Measurements from ENCODE around the gene GJA10.

Gene GJA10

GRCh38 chr6:89917216-89917615 lies 22.9 kb downstream of the GJA10 start:
- no peak for DNase-seq (ENCODE audit: low read depth)
- TF ChIP-seq, protein P1, sequence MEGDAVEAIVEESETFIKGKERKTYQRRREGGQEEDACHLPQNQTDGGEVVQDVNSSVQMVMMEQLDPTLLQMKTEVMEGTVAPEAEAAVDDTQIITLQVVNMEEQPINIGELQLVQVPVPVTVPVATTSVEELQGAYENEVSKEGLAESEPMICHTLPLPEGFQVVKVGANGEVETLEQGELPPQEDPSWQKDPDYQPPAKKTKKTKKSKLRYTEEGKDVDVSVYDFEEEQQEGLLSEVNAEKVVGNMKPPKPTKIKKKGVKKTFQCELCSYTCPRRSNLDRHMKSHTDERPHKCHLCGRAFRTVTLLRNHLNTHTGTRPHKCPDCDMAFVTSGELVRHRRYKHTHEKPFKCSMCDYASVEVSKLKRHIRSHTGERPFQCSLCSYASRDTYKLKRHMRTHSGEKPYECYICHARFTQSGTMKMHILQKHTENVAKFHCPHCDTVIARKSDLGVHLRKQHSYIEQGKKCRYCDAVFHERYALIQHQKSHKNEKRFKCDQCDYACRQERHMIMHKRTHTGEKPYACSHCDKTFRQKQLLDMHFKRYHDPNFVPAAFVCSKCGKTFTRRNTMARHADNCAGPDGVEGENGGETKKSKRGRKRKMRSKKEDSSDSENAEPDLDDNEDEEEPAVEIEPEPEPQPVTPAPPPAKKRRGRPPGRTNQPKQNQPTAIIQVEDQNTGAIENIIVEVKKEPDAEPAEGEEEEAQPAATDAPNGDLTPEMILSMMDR (IDR thresholded peaks at IDR 0.05; ENCODE audit: low read depth, low read length, missing control alignments): no peak
- H3K4me3 ChIP-seq (ENCODE audit: low read depth, low read length): no peak overlapping the region

DNA sequence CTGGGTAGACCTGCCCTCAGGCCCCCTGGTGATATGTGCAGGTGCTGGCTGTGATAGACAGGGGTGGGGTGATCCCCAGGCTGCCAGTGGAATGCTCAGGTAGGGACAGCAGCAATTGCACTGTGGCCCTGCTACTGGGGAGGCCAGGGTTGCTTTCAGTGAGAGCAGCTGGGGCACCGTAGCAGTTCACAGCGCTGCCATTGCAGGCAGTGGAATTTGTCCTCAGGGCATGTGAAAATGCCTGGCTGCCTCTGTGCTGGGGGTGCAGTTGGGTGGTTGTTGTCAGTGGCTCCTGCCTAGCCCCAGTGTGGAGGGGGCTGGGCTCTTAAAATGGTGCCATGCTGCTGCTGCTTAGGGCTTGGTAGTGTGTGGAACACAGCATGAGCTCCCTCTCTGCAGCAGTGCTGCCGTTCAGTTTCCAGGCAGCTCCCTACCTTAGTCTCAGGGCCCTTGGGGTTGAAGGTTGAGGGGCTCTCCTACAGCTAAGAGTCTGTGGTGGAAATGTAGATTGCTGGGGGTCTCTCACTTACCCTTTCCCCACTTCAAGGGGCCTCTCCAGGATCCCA lies 23.6 kb downstream of the GJA10 start:
- DNase-seq (ENCODE audit: low read depth): no peak
- TF ChIP-seq, protein P1 (IDR thresholded peaks at IDR 0.05; ENCODE audit: low read depth, low read length, missing control alignments): no peak
- no peak overlapping the region for H3K4me3 ChIP-seq (ENCODE audit: low read depth, low read length)

DNA sequence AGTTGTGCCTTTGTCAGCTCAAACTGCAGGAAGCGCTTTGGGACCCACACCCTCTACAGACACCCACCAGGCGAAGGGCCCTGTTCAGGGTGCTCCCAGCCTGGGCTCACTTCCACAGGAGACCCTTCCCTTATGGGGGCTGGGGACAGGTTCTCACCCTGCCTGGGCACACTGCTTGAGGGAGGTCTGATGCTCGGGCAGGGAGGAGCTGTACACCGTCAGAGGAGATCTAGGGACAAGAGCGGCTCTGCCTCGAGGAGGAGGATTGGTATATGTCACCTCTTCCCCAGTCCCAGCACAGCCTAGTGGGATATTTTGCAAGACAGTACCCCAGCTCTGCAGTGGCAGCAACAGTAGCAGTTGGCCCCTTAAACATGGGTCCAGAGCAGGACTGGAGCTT lies 26.9 kb downstream of the GJA10 start:
- DNase-seq (ENCODE audit: low read depth): no peak
- no peak overlapping the region for H3K4me3 ChIP-seq (ENCODE audit: low read depth, low read length)
- TF ChIP-seq, protein P1 (IDR thresholded peaks at IDR 0.05; ENCODE audit: low read depth, low read length, missing control alignments): no peak

DNA sequence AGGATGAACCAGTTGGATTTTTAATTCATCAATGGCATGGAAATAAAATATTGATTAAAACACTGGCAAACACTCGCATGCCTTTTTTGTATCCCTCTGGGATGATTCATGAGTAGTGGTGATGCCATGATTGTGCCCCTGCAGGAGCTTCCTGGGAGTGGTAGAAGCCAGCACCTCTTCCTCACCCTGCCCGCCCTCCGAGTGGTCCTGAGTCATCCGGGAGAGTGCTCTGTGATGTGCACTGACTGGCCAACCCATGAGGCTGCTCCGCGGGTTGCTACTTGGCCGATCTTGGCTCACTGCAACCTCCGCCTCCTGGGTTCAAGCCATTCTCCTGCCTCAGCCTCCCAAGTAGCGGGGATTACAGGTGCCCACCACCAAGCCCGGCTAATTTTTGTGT lies 27.4 kb downstream of the GJA10 start:
- TF ChIP-seq, protein P1 (IDR thresholded peaks at IDR 0.05; ENCODE audit: low read depth, low read length, missing control alignments): no peak
- DNase-seq (ENCODE audit: low read depth): no peak
- H3K4me3 ChIP-seq (ENCODE audit: low read depth, low read length): no peak overlapping the region

- TF ChIP-seq, protein P1 (IDR thresholded peaks at IDR 0.05; ENCODE audit: low read depth, low read length, missing control alignments): no peak
- DNase-seq (ENCODE audit: low read depth): no peak
- no peak overlapping the region for H3K4me3 ChIP-seq (ENCODE audit: low read depth, low read length)
Measured at GRCh38 chr6:89924231-89924630, 30.0 kb downstream of the GJA10 start.

- TF ChIP-seq, protein P1 (IDR thresholded peaks at IDR 0.05; ENCODE audit: low read depth, low read length, missing control alignments): no peak
- DNase-seq (ENCODE audit: low read depth): no peak
- no peak overlapping the region for H3K4me3 ChIP-seq (ENCODE audit: low read depth, low read length)
Measured at GRCh38 chr6:89925826-89926225, 31.6 kb downstream of the GJA10 start.

DNA sequence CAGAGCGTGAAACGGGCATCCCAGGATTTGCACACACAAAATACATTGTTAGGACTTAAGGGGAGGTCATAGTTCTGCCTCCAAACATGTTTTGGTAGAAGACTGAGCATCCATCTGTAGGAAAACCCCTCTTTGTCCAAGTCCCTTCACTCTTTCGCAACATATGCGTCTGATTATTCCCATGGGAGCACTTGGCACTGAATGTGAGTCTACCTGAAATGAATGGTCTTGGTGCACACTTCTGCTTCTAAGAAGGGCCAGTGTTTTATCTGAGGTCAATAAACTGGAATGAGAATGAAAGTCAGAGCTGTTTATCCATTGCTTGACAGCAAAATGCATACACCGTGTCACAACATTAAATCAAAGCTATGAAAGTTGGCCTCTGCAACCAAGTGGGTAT lies 33.0 kb downstream of the GJA10 start:
- DNase-seq (ENCODE audit: low read depth): no peak
- TF ChIP-seq, protein P1 (IDR thresholded peaks at IDR 0.05; ENCODE audit: low read depth, low read length, missing control alignments): no peak

More for the DNA sequence above, 33.0 kb downstream of the GJA10 start:
- H3K4me3 ChIP-seq (ENCODE audit: low read depth, low read length): no peak overlapping the region
